Suppressor macrophage treated with lipopolysaccharide for 1 hour (primary cell): ENCODE results near the gene GRB7.
"Not testable (repeated sequence)": the region's sequence is repeated elsewhere in the genome, so short reads cannot be mapped to it uniquely, and the experiment has no call there.

ENCODE experiments used
- DNase-seq, 3 donors: peaks; one replicate each; pipeline ENCODE4 v3.0.0-alpha.2; 2020 to 2022

Gene GRB7

GRCh38 chr17:39753514-39754160, 15.9 kb downstream of the GRB7 start:
- DNase-seq = peak in 1 of 3 donors; percentile 79

- DNase-seq = peak; percentile 97 to 99 (median 98)
These were observed 16.6 kb downstream of the GRB7 start for GRCh38 chr17:39754161-39754957.

DNA sequence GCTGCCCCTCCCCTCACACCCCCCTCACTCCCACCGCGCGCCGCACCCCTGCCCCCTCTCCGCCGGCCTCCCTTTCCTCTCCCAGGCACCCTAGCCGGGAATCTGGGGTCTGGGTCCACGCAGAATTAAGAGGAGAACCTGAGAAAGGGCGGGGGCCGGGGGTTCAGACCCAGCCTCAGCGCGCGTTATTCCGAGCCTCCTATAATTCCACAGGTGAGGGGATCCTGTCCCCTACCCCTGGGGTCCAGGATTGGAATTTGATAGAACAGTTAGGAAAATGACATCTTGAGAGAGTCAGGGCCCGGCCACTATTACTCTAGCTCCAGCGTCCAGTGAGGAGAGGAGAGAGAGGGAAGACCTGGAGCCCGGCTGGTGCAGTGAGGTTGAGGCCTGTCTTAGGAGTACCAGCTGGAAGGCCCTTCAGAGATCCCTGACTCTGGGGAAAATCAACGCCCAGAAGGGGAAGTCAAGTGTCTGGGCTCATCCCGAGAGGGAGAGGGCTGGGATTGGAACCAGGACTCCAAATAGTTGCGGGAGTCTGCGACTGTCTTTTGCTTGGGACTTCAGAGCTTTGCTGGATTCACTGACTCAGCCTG, 17.3 kb downstream of the GRB7 start:
- DNase-seq = peak in 2 of 3 donors; percentile 22 to 31

DNA sequence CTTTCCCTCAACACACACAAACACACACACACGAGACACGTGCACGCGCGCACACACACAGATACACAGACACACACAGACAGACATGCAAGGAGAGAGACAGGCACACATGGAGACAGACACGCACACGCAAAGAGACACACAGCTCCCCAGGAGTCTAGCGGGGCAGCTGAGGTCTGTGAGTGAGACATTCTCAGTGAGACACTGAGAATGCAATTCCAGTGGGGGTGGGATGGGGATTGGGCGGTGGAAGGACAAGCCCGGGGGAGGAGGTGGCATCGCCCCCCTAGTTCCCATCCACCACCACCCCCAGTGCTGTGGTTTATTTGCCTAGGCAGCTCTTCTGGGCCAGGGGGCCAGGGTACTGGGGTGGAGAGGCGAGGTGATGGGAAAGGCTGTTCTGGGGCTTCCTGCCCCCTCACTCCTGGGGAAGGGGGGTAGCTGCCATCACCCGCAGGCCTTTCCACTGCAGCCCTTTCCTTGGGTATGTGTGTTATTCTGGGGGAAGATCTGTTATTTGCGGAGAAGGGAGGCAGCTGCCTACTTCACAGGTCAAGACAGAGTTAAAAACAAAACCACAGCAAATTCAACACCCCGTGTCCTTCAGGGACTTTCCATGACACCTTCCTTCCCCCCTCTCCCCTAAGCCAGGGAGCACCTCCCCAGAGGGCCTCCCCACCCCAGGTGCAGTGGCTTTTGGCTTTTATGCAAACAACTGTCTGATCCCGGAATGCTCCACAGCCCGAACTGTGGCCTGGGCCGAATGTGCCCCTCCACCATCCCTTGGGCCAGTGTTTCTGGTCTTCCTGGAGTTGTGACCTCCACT, 18.0 kb downstream of the GRB7 start:
- DNase-seq = no peak

DNA sequence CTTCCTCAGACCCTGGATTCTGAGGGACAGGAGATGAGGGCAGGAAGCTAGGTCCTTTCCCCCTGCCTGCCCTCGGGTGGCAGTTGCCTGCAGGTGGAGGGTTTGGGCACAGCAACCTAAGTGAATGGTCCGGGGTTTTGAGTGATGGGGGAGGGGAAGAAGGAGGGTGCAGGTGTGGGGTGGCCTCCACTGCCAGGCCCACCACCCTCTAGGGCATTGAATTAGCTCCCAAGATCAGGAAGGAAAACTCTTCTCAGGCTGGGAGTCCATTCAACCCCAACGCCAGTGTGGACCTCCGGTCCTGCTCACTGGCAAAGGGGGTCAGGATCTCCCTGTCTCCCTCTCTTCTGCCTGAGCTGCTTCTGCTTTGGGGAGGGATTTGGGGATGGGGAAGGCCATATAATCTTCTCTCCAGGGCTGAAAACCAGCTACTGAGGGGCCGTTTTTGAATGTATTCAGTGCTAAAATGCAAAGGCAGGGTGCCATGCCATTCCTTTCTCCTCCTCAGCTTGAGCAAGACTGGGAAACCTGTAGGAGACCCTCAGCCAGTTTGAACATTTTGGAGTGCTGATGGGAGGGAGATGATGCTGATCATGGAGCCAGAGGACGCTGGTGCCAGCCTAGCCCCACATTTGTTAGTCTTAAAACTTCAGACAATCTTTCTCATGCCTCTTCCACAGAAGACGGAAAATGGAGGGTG, 18.8 kb downstream of the GRB7 start:
- no peak for DNase-seq

- DNase-seq = no peak
These were observed 19.5 kb downstream of the GRB7 start for GRCh38 chr17:39757176-39757662.

GRCh38 chr17:39757931-39758873, 20.5 kb downstream of the GRB7 start:
- no peak for DNase-seq

DNA sequence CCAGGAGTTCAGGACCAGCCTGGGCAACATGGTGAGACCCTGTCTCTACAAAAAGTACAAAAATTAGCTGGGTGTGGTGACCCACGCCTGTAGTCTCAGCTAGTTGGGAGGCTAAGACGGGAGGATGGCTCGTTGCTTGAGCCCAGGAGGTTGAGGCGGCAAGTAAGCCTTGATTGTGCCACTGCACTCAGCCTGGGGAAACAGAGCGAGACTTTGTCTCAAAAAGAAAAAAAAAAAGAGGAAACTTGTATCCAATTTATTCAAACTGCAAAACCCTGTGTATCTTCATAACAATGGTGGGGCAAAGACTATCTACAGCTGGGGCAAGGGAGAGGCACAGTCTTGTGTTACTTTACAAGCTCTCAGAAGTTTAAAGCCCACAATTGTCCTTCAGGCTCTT, 21.5 kb downstream of the GRB7 start:
- DNase-seq = no peak

DNA sequence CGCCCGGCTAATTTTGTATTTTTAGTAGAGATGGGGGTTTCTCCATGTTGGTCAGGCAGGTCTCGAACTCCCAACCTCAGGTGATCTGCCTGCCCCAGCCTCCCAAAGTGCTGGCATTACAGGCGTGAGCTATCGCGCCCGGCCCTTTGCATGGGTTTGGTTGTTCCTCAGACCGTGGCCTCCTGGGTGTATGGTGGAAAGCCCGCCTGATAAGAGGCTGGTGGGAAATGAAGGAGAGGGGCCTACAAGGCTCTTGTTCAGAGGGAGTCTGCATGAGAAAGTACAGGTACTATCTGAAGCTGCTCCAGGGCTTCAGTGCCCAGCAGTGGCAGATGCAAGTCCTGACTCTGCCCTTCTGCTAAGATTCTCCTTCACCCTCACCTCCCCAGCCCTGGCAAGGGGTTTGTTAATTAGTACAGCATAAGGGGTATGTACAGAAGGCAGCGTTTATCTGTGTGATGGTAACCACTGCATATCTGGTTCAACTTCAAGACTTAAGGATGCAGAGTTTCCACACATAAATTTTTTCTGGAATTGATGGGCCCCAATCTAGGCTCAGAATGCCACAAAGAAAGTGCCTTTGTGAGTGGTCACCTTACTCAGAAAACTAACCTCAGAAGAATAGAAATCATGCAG, 24.2 kb downstream of the GRB7 start:
- DNase-seq = no peak

DNA sequence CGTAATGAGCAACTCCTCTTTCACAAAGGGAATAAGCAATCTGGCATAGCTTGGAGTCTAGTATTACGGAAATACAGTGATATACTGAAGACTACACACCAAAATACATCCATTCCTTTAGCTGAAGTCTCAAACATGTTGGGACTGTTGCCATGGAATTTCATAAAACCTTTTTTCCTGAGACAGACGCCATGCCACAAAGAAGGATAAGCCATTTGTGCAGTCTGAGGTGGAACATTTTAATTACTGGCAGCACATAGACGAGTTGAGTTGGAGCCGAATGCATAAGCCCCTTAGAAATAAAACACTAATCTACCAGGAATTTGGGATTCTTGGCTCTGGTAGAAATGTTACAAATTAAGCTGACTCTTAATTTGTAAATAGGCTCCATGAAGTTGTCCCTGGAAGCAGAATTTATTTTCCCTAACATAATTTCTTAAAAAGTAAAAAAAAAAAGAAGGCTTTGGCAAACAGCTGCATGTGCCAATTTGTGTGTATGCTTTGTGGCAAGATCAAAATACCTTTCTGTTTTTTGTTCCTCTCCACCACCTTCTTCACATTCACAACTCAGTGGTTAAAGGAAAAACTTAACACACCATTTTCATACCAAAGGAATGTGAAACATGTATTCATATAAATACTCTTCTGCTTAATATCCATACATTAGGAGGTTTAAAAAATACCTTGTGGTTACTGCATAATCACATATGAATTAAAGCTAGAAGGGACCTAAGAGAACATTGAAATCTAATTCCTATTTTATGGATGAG, 25.5 kb downstream of the GRB7 start:
- DNase-seq = no peak

- not testable (repeated sequence) for DNase-seq
These were observed 26.4 kb downstream of the GRB7 start for GRCh38 chr17:39764171-39764570.

GRCh38 chr17:39765175-39765574, 27.4 kb downstream of the GRB7 start:
- DNase-seq = peak; percentile 38 to 53 (median 40)

GRCh38 chr17:39765766-39766165, 28.0 kb downstream of the GRB7 start:
- DNase-seq = no peak

- no peak for DNase-seq
These were observed 29.4 kb downstream of the GRB7 start for GRCh38 chr17:39767147-39767546.

- DNase-seq = no peak
These were observed 32.3 kb downstream of the GRB7 start for GRCh38 chr17:39769974-39770587.

GRCh38 chr17:39772415-39772814, 34.7 kb downstream of the GRB7 start:
- no peak for DNase-seq

- DNase-seq = no peak
These were observed 35.5 kb downstream of the GRB7 start for GRCh38 chr17:39772987-39773934.

- DNase-seq = no peak
These were observed 36.3 kb downstream of the GRB7 start for GRCh38 chr17:39774047-39774446.
